HCT116 (cell line): ENCODE measurements around the gene DPF3. TPM values are rescaled to one million over a fixed set of nuclear protein-coding genes. Genes with fewer than 3 reads are reported as not detected.

Experiments
- ATAC-seq: fragments of 200-7000 bp; cut with Tn5 transposase; 2 replicates; pipeline ENCODE4 v1.9.1; 2020; ENCODE audit warnings: mild to moderate bottlenecking, moderate library complexity
- BruUV-seq: library from RNA; stranded (reverse); fragments of 400-500 nt; replicated peaks from 2 replicates; lab custom pipeline; 2021; lab: Mats Ljungman, UMichigan
- CTCF ChIA-PET: fragments of 300-600 bp; sonication (Branson Sonifier 250); formaldehyde crosslinking; loops from one replicate; lab custom pipeline; 2021; ENCODE audit warnings: antibody characterized with exemption; lab: Charles Lee
- POLR2A ChIA-PET: fragments of 300-600, 350-600 bp; sonication (Branson Sonifier 250); formaldehyde crosslinking; loops from one replicate; lab custom pipeline; 2021; ENCODE audit warnings: antibody characterized with exemption; lab: Charles Lee
- RAD21 ChIA-PET, 2 experiments: fragments of 300-600 bp; sonication (Branson Sonifier 250); formaldehyde crosslinking; loops; one replicate each; lab custom pipeline; 2023; ENCODE audit warnings: low total read pairs in 2 of 2; ENCODE audit not compliant: uncharacterized antibody in 2 of 2, unreplicated experiment in 2 of 2, low non-redundant PET in 1 of 2; lab: Charles Lee
- DNase-seq: peaks from one replicate; pipeline ENCODE4 v3.0.0-alpha.2; 2010; ENCODE audit warnings: low read depth, low spot score
- H2AFZ ChIP-seq: fragments of 200-600 bp; shearing (Covaris generic), sonication (generic); 2 replicates; pipeline ENCODE4 v1.6.1; 2017; ENCODE audit warnings: low read depth, mixed run types, mixed read lengths, antibody characterized with exemption, low read length; ENCODE audit not compliant: poor library complexity, severe bottlenecking
- H3K27ac ChIP-seq: 2 replicates; pipeline ENCODE4 v1.5.1; 2012; ENCODE audit warnings: low read depth, low read length
- H3K27me3 ChIP-seq: fragments of 200-600 bp; sonication (generic); 2 replicates; pipeline ENCODE4 v1.6.1; 2016; ENCODE audit warnings: mixed run types, low read length, mixed read lengths; ENCODE audit not compliant: insufficient read depth
- H3K36me3 ChIP-seq, 2 experiments: fragments of 200-500 bp in 1 of 2; fragments of 200-600 bp in 1 of 2; sonication (Bioruptor generic) in 1 of 2; sonication (generic) in 1 of 2; 2 replicates each; pipeline versions ENCODE4 v1.5.1 to v1.6.1; 2014 to 2016; ENCODE audit warnings: low read length in 2 of 2, inconsistent platforms in 1 of 2, mixed read lengths in 1 of 2, mixed run types in 1 of 2; ENCODE audit not compliant: insufficient read depth in 2 of 2, control insufficient read depth in 1 of 2
- H3K4me1 ChIP-seq, 2 experiments: fragments of 200-600 bp in 1 of 2; sonication (generic) in 1 of 2; 2 replicates each; pipeline versions ENCODE4 v1.5.1 to v1.6.1; 2012 to 2017; ENCODE audit warnings: low read length in 2 of 2, inconsistent platforms in 1 of 2, mild to moderate bottlenecking in 1 of 2, mixed read lengths in 1 of 2, mixed run types in 1 of 2, moderate library complexity in 1 of 2; ENCODE audit not compliant: insufficient read depth in 2 of 2, control insufficient read depth in 1 of 2
- H3K4me2 ChIP-seq: fragments of 200-600 bp; sonication (generic); 2 replicates; pipeline ENCODE4 v1.6.1; 2017; ENCODE audit warnings: mixed run types, low read length, mixed read lengths
- H3K4me3 ChIP-seq, 2 experiments: fragments of 200-600 bp in 1 of 2; sonication (generic) in 1 of 2; replicated peaks in 1 of 2; 2 replicates each; pipeline ENCODE4 v1.5.1; 2011 to 2016; ENCODE audit warnings: low read length in 2 of 2, control low read depth in 1 of 2, low read depth in 1 of 2, mild to moderate bottlenecking in 1 of 2, mixed read lengths in 1 of 2, mixed run types in 1 of 2
- H3K79me2 ChIP-seq: fragments of 200-600 bp; sonication (generic); 2 replicates; pipeline ENCODE4 v1.6.1; 2017; ENCODE audit warnings: mild to moderate bottlenecking, mixed run types, low read length, moderate library complexity, mixed read lengths; ENCODE audit not compliant: insufficient read depth
- H3K9ac ChIP-seq: fragments of 200-600 bp; sonication (generic); 2 replicates; pipeline ENCODE4 v1.6.1; 2016; ENCODE audit warnings: low read length, mixed read lengths
- H3K9me2 ChIP-seq: fragments of 200-600 bp; sonication (generic), shearing (Covaris generic); 2 replicates; pipeline ENCODE4 v1.6.1; 2017; ENCODE audit warnings: mixed run types, mild to moderate bottlenecking, moderate library complexity; ENCODE audit not compliant: insufficient read depth
- H3K9me3 ChIP-seq, 2 experiments: fragments of 200-500 bp in 1 of 2; fragments of 200-600 bp in 1 of 2; sonication (Bioruptor generic) in 1 of 2; sonication (generic) in 1 of 2; 2 replicates each; pipeline ENCODE4 v1.6.1; 2014 to 2017; ENCODE audit warnings: low read length in 2 of 2, mixed read lengths in 2 of 2, inconsistent platforms in 1 of 2, low read depth in 1 of 2, mild to moderate bottlenecking in 1 of 2, mixed run types in 1 of 2, moderate library complexity in 1 of 2; ENCODE audit not compliant: control insufficient read depth in 1 of 2, insufficient read depth in 1 of 2
- H4K20me1 ChIP-seq: fragments of 200-600 bp; sonication (generic), shearing (Covaris generic); 2 replicates; pipeline ENCODE4 v1.6.1; 2017; ENCODE audit warnings: mixed run types, mild to moderate bottlenecking, moderate library complexity; ENCODE audit not compliant: insufficient read depth
- ATF3 ChIP-seq: IDR thresholded peaks from 2 replicates; pipeline ENCODE4 v1.6.1; 2012
- CBX3 ChIP-seq: IDR thresholded peaks from 2 replicates; pipeline ENCODE4 v1.6.1; 2012; ENCODE audit warnings: low read depth
- CEBPB ChIP-seq: IDR thresholded peaks from 2 replicates; pipeline ENCODE4 v1.6.1; 2012; ENCODE audit warnings: low read depth
- CTCF ChIP-seq, 3 experiments: fragments of 200-600 bp in 1 of 3; sonication (generic) in 1 of 3; IDR thresholded peaks in 2 of 3; conservative IDR thresholded peaks in 1 of 3; 2 replicates each; pipeline ENCODE4 v1.5.1; 2012 to 2017; ENCODE audit warnings: low read depth in 2 of 3, low read length in 2 of 3, antibody characterized with exemption in 1 of 3, borderline replicate concordance in 1 of 3, control low read depth in 1 of 3, mild to moderate bottlenecking in 1 of 3, mixed read lengths in 1 of 3, mixed run types in 1 of 3, moderate library complexity in 1 of 3; ENCODE audit not compliant: insufficient read depth in 1 of 3
- EZH2phosphoT487 ChIP-seq: fragments of 200-600 bp; IDR thresholded peaks from 2 replicates; pipeline ENCODE4 v1.6.1; 2018; ENCODE audit warnings: antibody characterized with exemption, borderline replicate concordance
- POLR2AphosphoS5 ChIP-seq: IDR thresholded peaks from 2 replicates; pipeline ENCODE4 v1.6.1; 2011; ENCODE audit warnings: mild to moderate bottlenecking, low read depth, low read length, moderate library complexity
- RAD21 ChIP-seq: IDR thresholded peaks from 2 replicates; pipeline ENCODE4 v1.6.1; 2012; ENCODE audit warnings: low read depth, mild to moderate bottlenecking
- REST ChIP-seq: IDR thresholded peaks from 2 replicates; pipeline ENCODE4 v1.6.1; 2012; ENCODE audit warnings: low read depth
- SIN3A ChIP-seq: IDR thresholded peaks from 2 replicates; pipeline ENCODE4 v1.6.1; 2012; ENCODE audit warnings: low read depth
- TCF7L2 ChIP-seq: IDR thresholded peaks from 2 replicates; pipeline ENCODE4 v1.7.0; 2011; ENCODE audit warnings: borderline replicate concordance, inconsistent platforms; ENCODE audit not compliant: insufficient read depth, insufficient read length; ENCODE audit errors: extremely low read depth
- ZFX ChIP-seq: fragments of 450-650 bp; IDR thresholded peaks from 2 replicates; pipeline ENCODE4 v1.6.1; 2017
- intact Hi-C: fragments of 100-400 bp; cut with micrococcal nuclease; formaldehyde crosslinking; loops from 2 replicates; pipeline ENCODE4 v1.10.0; 2022
- total RNA-seq: library from RNA; stranded (reverse); gene quantifications from one replicate; pipeline ENCODE4 v1.2.1, GENCODE V29; 2021; ENCODE audit not compliant: unreplicated experiment

DPF3 gene
- total RNA-seq, 1 experiment from 2014 or later, result 0.27 TPM

- H3K4me2 ChIP-seq, result no peak overlapping the region
- H3K4me1 ChIP-seq, result no peaks in the 10 kb centered on the region
- H3K9ac ChIP-seq, result no peak overlapping the region
- no TSS peak for BruUV-seq
- H3K9me2 ChIP-seq, result no peaks in the 10 kb centered on the region
- ATAC-seq (no peak), DNase-seq (no peak)
- H2AFZ ChIP-seq, result no peak overlapping the region
- ChIA-PET CTCF (no interaction called here), POLR2A (no interaction called here), RAD21 (no interaction called here)
- no peaks in the 10 kb centered on the region; the same call in 1 of the 2 replicates for H3K27me3 ChIP-seq
- no peaks in the 10 kb centered on the region for H3K36me3 ChIP-seq
- H3K9me3 ChIP-seq, result no peaks in the 10 kb centered on the region
- TF ChIP-seq ZFX (no peak), CEBPB (no peak), CTCF (IDR thresholded peaks at IDR 0.05 in 2 of 3, conservative IDR thresholded peaks at IDR 0.05 in 1 of 3; ENCODE audit: borderline replicate concordance in 1 of 3, insufficient read depth in 1 of 3, low read depth in 2 of 3, low read length in 2 of 3) (no peak), CBX3 (no peak), TCF7L2 (no peak), ATF3 (no peak), EZH2phosphoT487 (no peak), RAD21 (no peak), REST (no peak), SIN3A (no peak), POLR2AphosphoS5 (no peak)
- no peaks in the 10 kb centered on the region for H3K79me2 ChIP-seq
- no peaks in the 10 kb centered on the region for H4K20me1 ChIP-seq
- no peak overlapping the region for H3K27ac ChIP-seq
- H3K4me3 ChIP-seq, result no peak overlapping the region
- intact Hi-C loops, result no loop called here
Measured at GRCh38 chr14:72690324-72690723, 203.6 kb downstream of the DPF3 start.
